Tibial nerve (tissue), 4 donors: Measurements from ENCODE around the gene AMDHD2.
"Not testable (repeated sequence)": the region's sequence is repeated elsewhere in the genome, so short reads cannot be mapped to it uniquely, and the experiment has no call there.

Experiments used
- EP300 ChIP-seq, 2 donors: sonication (generic); formaldehyde crosslinking; IDR thresholded peaks; one replicate each; pipeline ENCODE4 v1.6.1; 2017; ENCODE audit warnings: antibody characterized with exemption in 2 of 2, mild to moderate bottlenecking in 1 of 2
- POLR2A ChIP-seq, 2 donors: fragments of 450-650 bp; IDR thresholded peaks; one replicate each; pipeline ENCODE4 v1.6.1; 2017; ENCODE audit warnings: antibody characterized with exemption in 2 of 2, mild to moderate bottlenecking in 2 of 2, moderate library complexity in 2 of 2
- TF ChIP-seq, protein P1 (sequence below), 5 experiments: fragments of 200-600 bp in 3 of 5; fragments of 450-650 bp in 2 of 5; sonication (generic) in 3 of 5; IDR thresholded peaks; one replicate each; pipeline ENCODE4 v1.5.1; 2016 to 2019; ENCODE audit warnings: antibody characterized with exemption in 5 of 5, mild to moderate bottlenecking in 3 of 5, moderate library complexity in 2 of 5

DNA sequence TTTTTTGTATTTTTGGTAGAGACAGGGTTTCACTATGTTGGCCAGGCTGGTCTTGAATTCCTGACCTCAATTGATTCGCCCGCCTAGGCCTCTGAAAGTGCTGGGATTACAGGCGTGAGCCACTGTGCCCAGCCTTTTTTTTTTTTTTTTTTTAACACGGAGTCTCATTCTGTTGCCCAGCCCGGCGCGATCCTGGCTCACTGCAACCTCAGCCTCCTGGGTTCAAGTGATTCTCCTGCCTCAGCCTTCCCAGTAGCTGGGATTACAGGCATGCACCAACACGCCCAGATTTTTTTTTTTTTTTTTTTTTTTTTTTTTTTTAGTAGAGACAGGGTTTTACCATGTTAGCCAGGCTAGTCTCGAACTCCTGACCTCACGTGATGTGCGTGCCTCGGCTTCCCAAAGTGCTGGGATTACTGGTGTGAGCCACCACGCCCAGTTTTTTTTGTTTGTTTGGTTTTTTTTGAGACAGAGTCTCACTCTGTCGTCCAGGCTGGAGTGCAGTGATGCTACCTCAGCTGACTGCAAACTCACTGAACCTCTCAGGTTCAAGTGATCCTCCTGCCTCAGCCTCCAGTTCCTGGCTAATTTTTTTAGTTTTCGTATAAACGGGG is 13.1 kb downstream of the AMDHD2 start:
- TF ChIP-seq, protein P1, sequence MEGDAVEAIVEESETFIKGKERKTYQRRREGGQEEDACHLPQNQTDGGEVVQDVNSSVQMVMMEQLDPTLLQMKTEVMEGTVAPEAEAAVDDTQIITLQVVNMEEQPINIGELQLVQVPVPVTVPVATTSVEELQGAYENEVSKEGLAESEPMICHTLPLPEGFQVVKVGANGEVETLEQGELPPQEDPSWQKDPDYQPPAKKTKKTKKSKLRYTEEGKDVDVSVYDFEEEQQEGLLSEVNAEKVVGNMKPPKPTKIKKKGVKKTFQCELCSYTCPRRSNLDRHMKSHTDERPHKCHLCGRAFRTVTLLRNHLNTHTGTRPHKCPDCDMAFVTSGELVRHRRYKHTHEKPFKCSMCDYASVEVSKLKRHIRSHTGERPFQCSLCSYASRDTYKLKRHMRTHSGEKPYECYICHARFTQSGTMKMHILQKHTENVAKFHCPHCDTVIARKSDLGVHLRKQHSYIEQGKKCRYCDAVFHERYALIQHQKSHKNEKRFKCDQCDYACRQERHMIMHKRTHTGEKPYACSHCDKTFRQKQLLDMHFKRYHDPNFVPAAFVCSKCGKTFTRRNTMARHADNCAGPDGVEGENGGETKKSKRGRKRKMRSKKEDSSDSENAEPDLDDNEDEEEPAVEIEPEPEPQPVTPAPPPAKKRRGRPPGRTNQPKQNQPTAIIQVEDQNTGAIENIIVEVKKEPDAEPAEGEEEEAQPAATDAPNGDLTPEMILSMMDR (IDR thresholded peaks at IDR 0.05) = not testable (repeated sequence)
- not testable (repeated sequence) for TF ChIP-seq POLR2A, EP300 (IDR thresholded peaks at IDR 0.05)
